Right atrium auricular region (tissue), 2 donors: ENCODE data around the gene ISOC2. TPM values are rescaled to one million over a fixed set of nuclear protein-coding genes. Genes with fewer than 3 reads are reported as not detected.

ENCODE experiments used
- DNase-seq: peaks from one replicate; pipeline ENCODE4 v3.0.0-alpha.2; 2019; ENCODE audit warnings: low spot score
- H3K27ac ChIP-seq, 2 donors: fragments of 200-600 bp; sonication (generic); 1 replicate in 1 of 2; 2 replicates in 1 of 2; pipeline ENCODE4 v1.5.1; 2016 to 2019
- H3K27me3 ChIP-seq, 2 donors: fragments of 200-600 bp; sonication (generic); one replicate each; pipeline versions ENCODE4 v1.5.1 to v1.6.0; 2017 to 2019
- H3K36me3 ChIP-seq: fragments of 200-600 bp; sonication (generic); one replicate; pipeline ENCODE4 v1.5.1; 2016
- H3K4me1 ChIP-seq, 2 donors: fragments of 200-600 bp; sonication (generic); one replicate each; pipeline versions ENCODE4 v1.5.1 to v1.6.0; 2017 to 2019
- H3K4me3 ChIP-seq, 2 donors: fragments of 200-600 bp; sonication (generic); 1 replicate in 1 of 2; 2 replicates in 1 of 2; pipeline ENCODE4 v1.5.1; 2017 to 2019; ENCODE audit warnings: mild to moderate bottlenecking in 1 of 2, moderate library complexity in 1 of 2
- H3K9me3 ChIP-seq, 2 donors: fragments of 200-600 bp; sonication (generic); one replicate each; pipeline ENCODE4 v1.5.1; 2019
- total RNA-seq, 2 donors: library from RNA; depleted of rRNA; stranded (reverse); fragments of >200 nt; gene quantifications; one replicate each; pipeline ENCODE4 v1.1.0, GENCODE V29; 2016
- TF ChIP-seq, protein P1 (sequence below), 2 donors: fragments of 200-600 bp; sonication (generic); IDR thresholded peaks; one replicate each; pipeline ENCODE4 v1.5.1; 2019; ENCODE audit warnings: antibody characterized with exemption in 2 of 2

Gene ISOC2
- total RNA-seq, 2 donors from 2014 or later: 87.0 to 92.2 TPM

DNA sequence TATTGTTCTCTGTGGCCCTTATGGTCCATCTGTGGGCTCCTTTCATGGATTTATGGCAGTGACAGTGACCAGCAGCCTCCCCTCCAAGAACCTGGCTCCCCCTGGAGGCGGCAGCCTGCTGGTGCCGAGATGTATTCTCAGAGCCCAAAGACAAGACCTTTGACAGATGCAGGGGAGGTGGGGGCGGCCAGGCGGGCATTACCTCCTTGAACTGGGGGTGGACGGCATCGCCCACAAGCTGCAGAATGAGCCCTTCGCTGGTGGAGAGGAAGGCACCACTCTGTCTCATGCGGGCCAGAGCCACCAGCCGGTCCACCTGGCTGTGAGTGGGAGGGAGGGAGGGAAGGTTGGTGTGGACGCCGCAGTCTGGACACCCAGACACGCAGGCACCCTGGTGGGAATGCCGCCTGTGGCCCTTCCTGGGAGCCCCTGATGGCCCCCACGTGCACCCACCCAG is 6.6 kb downstream of the ISOC2 start:
- TF ChIP-seq, protein P1, sequence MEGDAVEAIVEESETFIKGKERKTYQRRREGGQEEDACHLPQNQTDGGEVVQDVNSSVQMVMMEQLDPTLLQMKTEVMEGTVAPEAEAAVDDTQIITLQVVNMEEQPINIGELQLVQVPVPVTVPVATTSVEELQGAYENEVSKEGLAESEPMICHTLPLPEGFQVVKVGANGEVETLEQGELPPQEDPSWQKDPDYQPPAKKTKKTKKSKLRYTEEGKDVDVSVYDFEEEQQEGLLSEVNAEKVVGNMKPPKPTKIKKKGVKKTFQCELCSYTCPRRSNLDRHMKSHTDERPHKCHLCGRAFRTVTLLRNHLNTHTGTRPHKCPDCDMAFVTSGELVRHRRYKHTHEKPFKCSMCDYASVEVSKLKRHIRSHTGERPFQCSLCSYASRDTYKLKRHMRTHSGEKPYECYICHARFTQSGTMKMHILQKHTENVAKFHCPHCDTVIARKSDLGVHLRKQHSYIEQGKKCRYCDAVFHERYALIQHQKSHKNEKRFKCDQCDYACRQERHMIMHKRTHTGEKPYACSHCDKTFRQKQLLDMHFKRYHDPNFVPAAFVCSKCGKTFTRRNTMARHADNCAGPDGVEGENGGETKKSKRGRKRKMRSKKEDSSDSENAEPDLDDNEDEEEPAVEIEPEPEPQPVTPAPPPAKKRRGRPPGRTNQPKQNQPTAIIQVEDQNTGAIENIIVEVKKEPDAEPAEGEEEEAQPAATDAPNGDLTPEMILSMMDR (IDR thresholded peaks at IDR 0.05): peak; percentile 32 to 63
- Histone ChIP-seq H3K27me3 (peaks cover 8 to 18% of the 10 kb centered on the region in 2 donors), H3K36me3 (no peaks in the 10 kb centered on the region), H3K4me3 (no peak overlapping the region), H3K27ac (no peak overlapping the region), H3K9me3 (no peaks in the 10 kb centered on the region), H3K4me1 (peaks cover 0 to 27% of the 10 kb centered on the region in 2 donors)
- DNase-seq: no peak

DNA sequence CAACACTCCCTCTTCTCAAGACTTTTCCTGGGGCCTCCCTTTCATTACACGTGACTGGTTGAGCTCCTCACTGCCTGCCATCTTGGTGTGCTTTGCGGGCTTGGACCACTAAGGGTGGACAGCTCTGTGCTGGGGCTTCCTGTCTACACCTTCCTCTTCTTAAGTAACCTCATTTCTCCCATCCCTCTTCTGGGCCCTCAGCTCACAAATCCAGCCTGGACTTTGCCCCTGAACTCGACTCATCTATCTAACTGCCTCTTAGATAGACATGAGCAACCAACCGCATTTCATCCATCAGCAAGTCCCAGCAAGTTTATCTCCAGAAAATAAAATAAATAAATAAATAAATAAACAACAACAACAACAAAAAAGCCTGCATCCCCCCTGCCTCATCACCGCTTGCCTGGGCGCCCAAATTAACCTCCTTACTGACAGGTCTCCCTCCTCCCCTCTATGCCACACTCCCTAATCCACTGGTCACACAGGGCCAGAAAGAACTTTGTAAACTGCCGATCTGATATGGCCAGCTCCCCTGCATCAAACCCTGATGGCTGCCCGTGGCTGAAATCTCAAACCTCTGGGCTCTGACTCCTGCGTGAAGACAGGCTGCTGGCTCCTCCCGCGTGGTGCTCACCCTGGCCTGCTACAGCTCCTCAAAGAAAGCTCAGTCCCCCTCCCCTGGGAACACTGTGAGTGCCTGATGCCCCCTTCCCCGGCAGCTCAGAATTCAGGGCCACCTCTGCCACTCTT is 7.8 kb downstream of the ISOC2 start:
- TF ChIP-seq, protein P1 (IDR thresholded peaks at IDR 0.05): no peak
- Histone ChIP-seq H3K27me3 (peaks cover 8 to 18% of the 10 kb centered on the region in 2 donors), H3K4me3 (no peak overlapping the region), H3K4me1 (peaks cover 0 to 21% of the 10 kb centered on the region in 2 donors), H3K36me3 (no peaks in the 10 kb centered on the region), H3K9me3 (no peaks in the 10 kb centered on the region), H3K27ac (no peak overlapping the region)
- DNase-seq: no peak

DNA sequence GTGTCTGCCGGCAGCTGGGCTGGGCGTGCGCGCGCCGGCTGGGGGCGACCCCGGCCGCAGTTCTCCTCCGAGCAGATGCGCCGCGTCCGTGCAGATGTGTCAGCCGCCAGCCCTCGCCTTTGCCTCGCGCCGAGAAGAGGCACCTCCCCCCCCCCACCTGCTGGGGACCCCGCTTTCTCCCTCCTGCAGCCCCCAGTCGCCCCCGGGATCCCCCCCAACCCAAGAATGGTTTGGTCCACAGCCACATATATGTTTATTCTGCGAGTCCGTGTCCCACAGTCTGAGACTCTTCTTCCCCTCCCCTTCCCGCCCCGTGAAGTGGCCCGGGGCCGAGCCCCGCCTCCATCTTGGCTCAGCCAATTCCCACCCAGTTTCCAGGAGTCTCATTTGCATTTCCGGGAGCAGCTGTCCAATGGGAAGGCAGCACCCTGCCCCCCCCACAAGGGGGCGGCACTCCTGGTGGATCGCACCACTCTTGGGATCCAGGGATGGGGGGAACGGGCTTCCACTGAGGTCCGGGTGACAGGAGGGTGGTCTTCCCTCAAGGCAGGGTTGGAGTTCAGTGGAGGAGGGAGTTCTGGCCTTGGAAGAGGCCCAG is 8.6 kb downstream of the ISOC2 start:
- H3K9me3 ChIP-seq: no peaks in the 10 kb centered on the region
- no peak overlapping the region for H3K27ac ChIP-seq
- H3K4me3 ChIP-seq: peak overlapping the region in 1 of 2 donors; percentile 11
- peaks cover 0 to 21% of the 10 kb centered on the region in 2 donors for H3K4me1 ChIP-seq
- TF ChIP-seq, protein P1 (IDR thresholded peaks at IDR 0.05): no peak
- DNase-seq: peak; percentile 76
- H3K36me3 ChIP-seq: no peaks in the 10 kb centered on the region
- peaks cover 8 to 18% of the 10 kb centered on the region in 2 donors for H3K27me3 ChIP-seq

DNA sequence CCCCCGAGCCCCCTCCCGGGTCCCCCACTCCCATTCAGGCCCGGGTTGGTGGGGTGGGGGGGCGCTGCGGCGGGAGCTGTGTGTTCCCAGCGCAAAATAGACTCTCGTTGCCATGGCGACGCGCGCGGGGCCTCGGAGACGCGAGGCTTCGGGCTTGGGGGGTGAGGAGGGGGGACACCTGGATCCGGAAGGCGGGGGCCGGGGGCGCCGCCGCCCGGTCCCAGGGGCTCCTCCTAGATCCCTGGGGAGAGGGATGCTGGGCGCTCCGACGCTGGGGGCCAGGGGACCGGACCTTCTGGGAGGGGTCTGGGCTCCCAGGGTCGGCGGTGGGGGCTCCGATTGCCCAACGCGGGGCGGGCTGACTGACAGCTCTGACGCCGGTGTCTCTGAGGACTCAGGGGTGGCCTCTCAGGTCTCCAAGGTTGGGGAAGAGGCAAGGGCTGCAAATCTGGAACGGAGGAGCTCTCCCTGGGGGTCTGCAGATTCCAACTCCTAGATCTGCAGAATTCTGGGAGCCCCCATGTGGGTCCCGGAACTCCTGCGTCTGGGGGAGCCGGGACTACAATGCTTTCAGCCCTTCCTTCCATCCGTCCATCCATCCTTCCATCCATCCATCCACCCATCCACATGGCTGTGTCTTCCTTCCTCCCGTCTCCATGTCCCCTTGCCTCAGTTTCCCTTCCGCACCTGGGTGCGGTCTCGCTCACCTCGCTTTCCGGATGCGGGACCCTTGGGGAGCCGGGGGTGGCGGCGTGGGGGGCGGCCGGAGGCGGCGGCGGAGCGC is 9.3 kb downstream of the ISOC2 start:
- Histone ChIP-seq H3K36me3 (no peaks in the 10 kb centered on the region), H3K9me3 (no peaks in the 10 kb centered on the region), H3K4me3 (peak overlapping the region in 1 of 2 donors; percentile 11), H3K4me1 (peaks cover 0 to 21% of the 10 kb centered on the region in 2 donors), H3K27me3 (peaks cover 8 to 18% of the 10 kb centered on the region in 2 donors), H3K27ac (no peak overlapping the region)
- TF ChIP-seq, protein P1 (IDR thresholded peaks at IDR 0.05): no peak
- no peak for DNase-seq

DNA sequence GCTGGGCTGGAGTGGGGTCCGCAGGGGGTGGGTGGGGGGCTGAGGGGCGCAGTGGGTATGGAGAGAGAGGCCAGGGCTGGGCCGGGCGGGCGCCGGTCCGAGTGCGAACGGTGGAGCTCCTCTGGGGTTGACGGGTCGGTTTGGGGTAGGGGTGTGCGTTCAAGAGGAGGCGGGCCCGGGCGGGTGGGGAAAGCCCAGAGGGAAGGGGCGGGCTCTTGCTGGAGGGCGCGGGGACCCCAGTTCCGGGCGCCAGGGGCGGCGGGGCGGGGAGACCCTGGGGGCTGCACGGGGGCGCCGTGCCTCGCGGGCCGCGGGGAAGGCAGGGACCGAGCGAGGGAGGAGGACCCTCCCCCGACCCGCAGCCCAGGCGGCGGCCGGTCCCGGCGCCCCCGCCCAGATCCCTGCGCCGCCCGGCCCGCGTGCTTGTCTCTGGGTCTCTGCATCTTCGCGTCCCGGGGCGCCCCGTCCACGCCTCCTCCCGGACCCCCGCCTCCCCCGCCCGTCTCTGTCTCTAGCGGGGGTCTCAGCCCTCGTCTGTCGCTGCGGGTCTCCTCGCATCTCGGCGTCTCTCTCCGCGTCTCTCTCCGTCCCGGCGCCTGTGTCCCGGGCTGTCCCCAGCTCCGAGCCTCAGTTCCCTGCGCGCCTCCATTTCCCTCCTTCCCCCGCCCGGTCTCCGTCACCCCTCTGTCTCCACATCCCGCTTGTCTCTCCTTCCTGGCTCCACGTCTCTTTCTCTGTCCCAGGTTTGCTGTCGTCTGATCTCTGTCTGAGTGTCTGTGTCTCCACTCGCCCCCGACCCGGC is 10.1 kb downstream of the ISOC2 start:
- H3K4me3 ChIP-seq: peak overlapping the region in 1 of 2 donors; percentile 28
- no peak overlapping the region for H3K27ac ChIP-seq
- no peak for DNase-seq
- no peaks in the 10 kb centered on the region for H3K36me3 ChIP-seq
- H3K27me3 ChIP-seq: peaks cover 8 to 18% of the 10 kb centered on the region in 2 donors
- TF ChIP-seq, protein P1 (IDR thresholded peaks at IDR 0.05): no peak
- H3K4me1 ChIP-seq: peaks cover 0 to 21% of the 10 kb centered on the region in 2 donors
- H3K9me3 ChIP-seq: no peaks in the 10 kb centered on the region
